NCI-H82 treated with DMSO at 0.1 percent for 48 hours (cell line): ENCODE results near the gene EIF1.
"Not testable (repeated sequence)": the region's sequence is repeated elsewhere in the genome, so short reads cannot be mapped to it uniquely, and the experiment has no call there.

Source experiments
- DNase-seq: peaks from one replicate; lab custom pipeline; 2025; ENCODE audit not compliant: unreplicated experiment; lab: John Stamatoyannopoulos, UW

Gene EIF1

DNA sequence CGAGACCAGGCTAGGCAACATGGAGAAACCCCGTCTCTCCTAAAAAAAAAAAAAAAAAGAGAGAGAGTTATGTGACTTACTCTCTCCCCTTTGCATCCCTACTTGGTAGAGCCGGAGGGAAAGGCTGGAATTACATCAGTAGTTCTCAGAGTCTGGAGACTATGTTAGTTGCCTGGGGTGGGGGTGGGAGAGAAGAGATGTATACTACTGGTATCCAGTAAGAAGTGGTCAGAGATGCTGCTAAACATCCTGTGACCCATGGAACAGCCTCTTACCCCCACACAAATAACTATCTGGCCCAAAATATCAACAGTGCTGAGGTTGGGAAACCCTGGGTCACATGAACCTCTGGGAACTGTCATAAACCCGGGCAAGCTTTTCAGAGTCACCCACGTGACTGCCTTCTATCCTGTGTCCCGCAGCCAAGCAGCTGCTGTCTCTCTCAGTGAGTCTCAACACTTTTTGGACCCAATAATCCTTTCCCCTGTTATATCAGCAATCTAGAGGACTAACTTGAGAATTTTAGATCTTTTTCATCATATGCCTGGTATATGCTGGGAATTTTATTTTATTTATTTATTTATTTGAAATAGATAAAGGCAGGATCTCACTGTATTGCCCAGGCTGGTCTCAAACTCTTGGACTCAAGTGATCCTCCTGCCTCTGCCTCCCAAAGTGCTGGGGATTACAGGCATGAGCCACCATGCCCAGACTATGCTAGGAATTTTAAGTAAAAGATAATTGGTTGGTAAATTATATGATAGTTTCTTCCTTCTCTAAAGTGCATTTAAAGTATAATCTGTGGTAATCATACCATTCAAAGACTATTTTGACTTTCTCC, 8.7 kb downstream of the EIF1 start:
- DNase-seq = no peak

DNA sequence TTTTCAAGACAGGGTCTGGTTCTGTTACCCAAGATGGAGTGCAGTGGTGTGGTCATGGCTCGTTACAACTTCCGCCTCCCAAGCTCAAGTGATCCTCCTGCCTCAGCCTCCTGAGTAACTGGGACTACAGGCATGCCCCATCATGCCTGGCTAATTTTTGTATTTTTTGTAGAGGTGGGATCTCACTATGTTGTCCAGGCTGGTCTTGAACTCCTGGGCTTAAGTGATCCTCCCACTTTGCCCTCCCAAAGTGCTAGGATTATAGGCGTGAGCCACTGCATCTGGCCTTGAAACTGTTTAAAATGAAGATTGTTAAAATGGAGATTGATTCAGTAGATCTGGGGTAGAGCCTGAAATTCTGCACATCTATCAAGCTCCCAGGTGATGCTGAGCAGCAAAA, 12.2 kb downstream of the EIF1 start:
- DNase-seq = not testable (repeated sequence)

- DNase-seq = no peak
Measured at GRCh38 chr17:41702712-41703111, 14.0 kb downstream of the EIF1 start.

GRCh38 chr17:41705271-41705991, 16.7 kb downstream of the EIF1 start:
- no peak for DNase-seq

DNA sequence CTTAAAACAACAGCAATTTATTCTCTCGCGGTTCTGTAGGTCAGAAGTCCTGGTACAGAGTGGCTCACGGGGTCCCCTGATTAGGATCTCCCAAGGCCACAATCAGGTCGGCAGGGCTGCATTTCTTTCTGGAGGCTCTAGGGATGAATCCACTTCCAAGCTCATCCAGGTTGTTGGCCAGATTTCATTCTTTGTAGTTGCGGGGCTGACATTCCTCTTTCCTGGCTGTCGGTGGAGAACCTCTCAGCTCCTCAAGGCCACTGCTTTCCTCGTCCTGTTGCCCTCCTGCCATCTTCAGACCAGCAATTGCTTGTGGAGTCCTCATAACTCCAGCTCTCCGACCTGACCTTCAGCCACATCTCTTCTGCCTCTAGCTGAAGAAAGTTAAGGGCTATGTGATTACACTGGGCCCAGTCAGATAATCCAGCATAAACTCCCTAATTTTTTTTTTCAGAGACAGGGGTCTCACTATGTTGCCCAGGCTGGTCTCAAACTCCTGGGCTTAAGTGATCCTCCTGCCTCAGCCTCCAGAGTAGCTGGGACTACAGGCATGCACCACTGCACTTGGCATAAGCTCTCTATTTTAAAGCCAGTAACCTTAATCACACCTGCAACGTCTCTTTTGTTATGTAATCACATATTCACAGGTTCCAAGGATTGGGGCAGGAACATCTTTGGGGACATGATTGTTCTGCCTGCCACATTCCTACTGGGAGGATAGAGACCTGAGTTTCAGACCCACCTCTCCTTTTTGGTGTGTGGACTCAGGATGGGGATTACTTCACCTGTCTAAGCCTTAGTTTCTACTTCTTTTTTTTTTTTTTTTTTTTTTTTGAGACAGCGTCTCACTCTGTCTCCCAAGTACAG, 19.4 kb downstream of the EIF1 start:
- no peak for DNase-seq

DNA sequence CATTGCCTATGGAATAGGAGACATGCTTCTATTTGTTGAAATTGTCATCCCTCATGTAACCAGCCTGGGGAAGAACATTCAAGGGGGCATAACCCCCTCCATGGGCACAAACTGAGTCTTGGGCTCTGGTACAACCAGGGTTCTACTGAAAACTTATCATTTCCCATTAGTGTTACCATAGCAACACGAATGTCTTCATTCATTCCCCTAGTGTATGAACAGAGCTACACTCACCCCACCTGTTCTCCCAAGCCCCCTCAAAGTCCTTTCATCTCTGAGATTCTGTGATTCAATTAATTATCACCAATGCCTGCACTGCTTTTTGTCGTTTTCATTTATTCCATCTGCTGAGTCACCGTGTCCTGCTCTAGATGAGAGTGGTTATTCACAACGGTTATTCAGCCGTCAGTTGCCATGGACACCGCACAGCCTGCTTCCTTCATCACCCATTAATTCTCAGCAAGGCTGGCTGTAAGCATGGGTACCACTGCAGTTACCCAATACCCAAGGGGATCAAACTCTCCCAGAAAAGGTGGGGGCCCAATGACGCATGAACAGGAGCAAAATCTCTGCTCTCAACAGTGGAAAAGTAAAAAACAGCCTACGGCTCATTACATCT, 21.9 kb downstream of the EIF1 start:
- no peak for DNase-seq

DNA sequence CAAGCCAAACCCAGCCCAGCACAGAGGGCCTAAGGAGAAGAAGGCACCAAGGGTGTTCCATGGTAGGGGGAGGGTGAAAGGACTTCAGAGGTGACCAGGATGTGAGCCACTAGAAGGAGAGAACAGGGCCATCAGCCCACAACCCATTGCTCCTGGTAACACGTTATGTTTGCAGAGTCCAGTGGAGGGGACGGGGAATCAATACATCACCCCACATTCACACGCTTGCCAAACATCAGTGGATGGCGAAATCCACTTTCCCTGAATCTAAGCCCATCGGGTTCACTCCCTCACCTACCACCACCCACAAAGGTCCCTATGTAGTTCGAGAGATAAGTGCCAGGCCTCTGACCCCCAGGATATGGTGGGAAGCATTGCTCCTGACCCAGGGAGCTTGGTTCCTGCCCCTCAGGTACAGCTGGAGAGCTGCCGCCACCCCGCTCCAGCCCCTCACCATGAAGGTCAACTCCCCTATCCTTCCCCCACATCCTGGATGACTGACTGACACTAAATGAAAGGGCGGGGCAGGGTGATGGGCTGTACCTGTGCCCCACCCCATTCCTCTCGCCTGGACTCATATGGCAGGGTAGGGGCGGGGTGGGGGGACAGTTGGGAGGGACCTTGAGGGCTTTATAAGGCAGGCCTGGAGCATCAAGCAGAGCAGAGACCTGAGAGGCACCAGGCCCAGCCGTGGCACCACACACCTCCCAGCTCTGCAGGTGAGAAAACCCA, 23.1 kb downstream of the EIF1 start, which contains the start of gene GAST:
TSS of gene GAST (plus strand) at position 663 of the 732 bp plus-strand sequence. CDS start 3,106 bp downstream, outside the sequence.
- DNase-seq = no peak

- DNase-seq = no peak
Measured at GRCh38 chr17:41717408-41718286, 29.0 kb downstream of the EIF1 start.

GRCh38 chr17:41718287-41718645, 29.6 kb downstream of the EIF1 start:
- DNase-seq = no peak

GRCh38 chr17:41722231-41722630, 33.5 kb downstream of the EIF1 start:
- DNase-seq = no peak

- no peak for DNase-seq
Measured at GRCh38 chr17:41723801-41724475, 35.3 kb downstream of the EIF1 start.

- no peak for DNase-seq
Measured at GRCh38 chr17:41724476-41725050, 35.9 kb downstream of the EIF1 start.

DNA sequence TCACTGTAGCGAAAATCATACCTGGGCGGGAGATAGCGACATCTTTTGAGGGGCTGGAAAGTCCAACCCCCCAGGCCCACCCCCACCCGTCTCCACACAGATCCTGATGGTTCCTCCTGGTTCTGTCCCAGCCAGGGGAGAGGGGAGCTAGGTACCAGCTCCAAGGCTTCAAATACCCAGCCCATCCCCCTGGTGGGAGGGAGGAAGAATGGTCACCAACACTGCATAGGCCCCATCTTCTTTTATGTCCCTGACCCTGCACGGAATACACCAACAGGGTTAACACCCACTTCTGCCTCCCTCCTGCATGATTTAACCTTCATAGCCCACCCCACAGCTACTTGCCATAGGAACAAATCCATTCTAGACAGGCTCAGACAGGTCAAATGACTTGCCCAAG, 36.4 kb downstream of the EIF1 start:
- no peak for DNase-seq

- DNase-seq = no peak
Measured at GRCh38 chr17:41728056-41728455, 39.4 kb downstream of the EIF1 start.

- no peak for DNase-seq
Measured at GRCh38 chr17:41730479-41730878, 41.8 kb downstream of the EIF1 start.

GRCh38 chr17:41731836-41732235, 43.2 kb downstream of the EIF1 start:
- DNase-seq = no peak

- no peak for DNase-seq
Measured at GRCh38 chr17:41733348-41734138, 44.9 kb downstream of the EIF1 start.
